T-helper 1 cell (primary cell): ENCODE measurements around the gene PHACTR3.

ENCODE experiments used
- DNase-seq, 5 donors: peaks; one replicate each; pipeline ENCODE4 v3.0.0-alpha.2; 2012 to 2020

The PHACTR3 gene

GRCh38 chr20:59805786-59806577, 201.6 kb downstream of the PHACTR3 start:
- no peak for DNase-seq

- no peak for DNase-seq
These were observed 202.2 kb downstream of the PHACTR3 start for GRCh38 chr20:59806578-59806975.

GRCh38 chr20:59807909-59808728, 203.8 kb downstream of the PHACTR3 start:
- DNase-seq = no peak

GRCh38 chr20:59808729-59809381, 204.5 kb downstream of the PHACTR3 start:
- no peak for DNase-seq

- DNase-seq = no peak
These were observed 205.5 kb downstream of the PHACTR3 start for GRCh38 chr20:59809630-59810448.

- DNase-seq = no peak
These were observed 206.3 kb downstream of the PHACTR3 start for GRCh38 chr20:59810449-59811187.

GRCh38 chr20:59811681-59812171, 207.4 kb downstream of the PHACTR3 start:
- no peak for DNase-seq

GRCh38 chr20:59812286-59813125, 208.2 kb downstream of the PHACTR3 start:
- no peak for DNase-seq

- no peak for DNase-seq
These were observed 209.0 kb downstream of the PHACTR3 start for GRCh38 chr20:59813126-59813947.

- no peak for DNase-seq
These were observed 209.9 kb downstream of the PHACTR3 start for GRCh38 chr20:59813948-59814839.

- no peak for DNase-seq
These were observed 210.6 kb downstream of the PHACTR3 start for GRCh38 chr20:59814840-59815340.

GRCh38 chr20:59816146-59816738, 211.9 kb downstream of the PHACTR3 start:
- no peak for DNase-seq

GRCh38 chr20:59817406-59817805, 213.1 kb downstream of the PHACTR3 start:
- DNase-seq = no peak

- DNase-seq = no peak
These were observed 213.7 kb downstream of the PHACTR3 start for GRCh38 chr20:59817846-59818615.

GRCh38 chr20:59818911-59819310, 214.6 kb downstream of the PHACTR3 start:
- no peak for DNase-seq

GRCh38 chr20:59819496-59820203, 215.3 kb downstream of the PHACTR3 start:
- DNase-seq = no peak
